GM21390 (cell line): ENCODE data around the gene TMEM178B.

Experiments
- ATAC-seq: cut with Tn5 transposase; IDR thresholded peaks from one replicate; pipeline ENCODE4 v1.9.1; 2021; ENCODE audit not compliant: unreplicated experiment

Gene TMEM178B

DNA sequence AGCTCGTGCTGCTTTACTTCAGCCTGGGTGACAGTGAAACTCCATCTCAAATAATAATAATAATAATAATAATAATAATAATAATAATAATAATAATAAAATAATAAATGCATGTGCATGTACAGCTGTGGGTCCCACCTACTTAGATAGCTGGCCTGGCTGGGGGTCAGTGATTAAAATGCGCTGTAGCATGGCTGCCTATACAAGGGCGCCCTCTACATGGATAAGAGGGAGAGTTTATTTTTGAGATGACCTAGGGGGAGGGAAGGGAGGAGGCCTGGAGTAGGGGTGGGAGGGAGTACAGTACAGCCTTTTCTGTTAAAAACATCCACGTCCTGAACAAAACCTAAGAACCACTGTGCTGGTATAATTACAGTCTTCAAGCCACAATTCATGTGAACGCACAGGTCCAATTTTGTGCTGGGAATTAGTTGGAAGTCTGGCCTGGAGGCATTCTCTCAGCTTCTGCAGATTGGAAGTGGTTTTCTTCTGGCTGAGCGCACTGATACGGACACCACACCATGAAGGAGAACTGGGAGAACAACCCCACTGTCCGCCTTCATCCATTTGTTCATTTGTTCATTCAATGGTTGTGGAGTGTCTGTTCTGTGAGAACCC lies 146.5 kb downstream of the TMEM178B start:
- no peak for ATAC-seq

DNA sequence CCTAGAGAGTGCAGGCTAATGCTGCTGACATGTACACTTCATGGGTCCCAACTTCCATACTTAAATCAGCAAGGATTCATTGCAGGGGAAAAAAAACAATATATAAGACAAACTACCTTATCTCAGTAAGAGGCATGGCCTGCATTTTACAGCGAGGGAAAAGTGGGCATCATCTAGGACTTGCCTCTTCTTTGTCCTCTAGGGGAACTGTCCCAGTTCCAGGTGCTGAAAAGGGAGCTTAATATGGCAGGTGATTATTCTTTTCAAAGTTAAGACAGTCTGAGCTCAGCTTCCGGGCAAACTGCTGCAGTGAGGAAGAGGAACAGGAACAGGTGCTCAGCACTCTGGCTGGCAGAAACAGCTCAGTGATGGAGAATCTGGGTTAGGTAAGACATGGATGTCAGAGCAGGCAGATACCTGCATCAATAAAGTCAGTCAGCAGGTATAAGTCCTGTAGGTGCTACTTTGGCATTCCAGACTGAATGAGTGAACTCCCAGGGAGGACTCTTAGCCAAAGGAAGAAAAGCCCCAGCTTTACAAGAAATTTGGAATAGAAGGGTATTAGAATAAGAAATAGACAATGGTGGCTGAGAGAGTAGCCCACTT lies 147.2 kb downstream of the TMEM178B start:
- ATAC-seq, result no peak

DNA sequence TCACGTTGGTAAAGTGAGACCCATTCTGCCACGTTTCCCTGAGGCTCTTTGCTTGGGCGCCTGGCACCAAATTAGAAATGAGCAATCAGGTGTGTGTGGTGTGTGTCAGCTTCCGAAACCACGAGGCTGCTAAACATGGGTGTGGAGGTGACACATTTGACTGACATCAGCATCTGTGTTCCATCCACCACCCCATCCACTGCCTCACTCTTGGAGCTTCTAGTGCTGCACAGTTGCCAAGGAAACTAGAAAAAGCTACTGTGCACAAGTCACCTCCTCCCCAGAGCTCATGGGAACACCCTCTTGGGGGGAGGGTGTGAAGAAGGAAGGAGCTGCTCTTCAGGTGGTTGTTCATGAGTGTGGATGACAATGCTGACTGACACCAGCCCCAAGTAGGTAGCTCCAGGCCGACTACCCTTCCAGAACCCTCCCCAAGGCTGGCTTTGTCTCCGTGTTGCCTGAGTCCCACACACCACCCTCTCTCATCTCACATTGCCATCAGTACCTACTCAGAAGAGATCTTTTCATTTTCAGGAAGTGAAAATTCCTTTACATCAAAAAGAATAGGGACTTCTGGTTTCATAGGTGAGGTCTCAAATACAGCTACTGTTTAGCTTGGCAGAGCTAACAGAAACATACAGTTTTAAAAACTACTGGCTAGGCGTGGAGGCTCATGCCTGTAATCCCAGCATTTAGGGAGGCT lies 152.2 kb downstream of the TMEM178B start:
- ATAC-seq, result no peak

DNA sequence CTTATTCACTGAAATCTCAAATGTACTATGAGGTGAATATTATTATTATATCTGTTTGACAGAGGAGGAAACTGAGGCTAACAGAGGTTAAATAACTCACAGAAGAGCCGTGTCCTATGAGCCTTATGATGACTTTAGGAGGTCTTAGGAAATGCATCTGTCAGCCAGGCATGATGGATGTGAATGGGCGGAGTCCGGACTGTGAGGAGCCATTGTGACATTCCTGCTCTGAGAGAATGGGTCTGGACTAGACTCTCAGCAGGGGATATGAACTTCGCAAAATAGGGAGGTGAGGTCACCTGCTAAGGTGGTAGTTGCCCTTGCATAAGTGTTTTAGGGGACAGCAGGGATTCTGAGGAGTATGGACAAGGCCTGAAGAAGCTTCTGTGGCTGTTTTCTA lies 153.6 kb downstream of the TMEM178B start:
- no peak for ATAC-seq

DNA sequence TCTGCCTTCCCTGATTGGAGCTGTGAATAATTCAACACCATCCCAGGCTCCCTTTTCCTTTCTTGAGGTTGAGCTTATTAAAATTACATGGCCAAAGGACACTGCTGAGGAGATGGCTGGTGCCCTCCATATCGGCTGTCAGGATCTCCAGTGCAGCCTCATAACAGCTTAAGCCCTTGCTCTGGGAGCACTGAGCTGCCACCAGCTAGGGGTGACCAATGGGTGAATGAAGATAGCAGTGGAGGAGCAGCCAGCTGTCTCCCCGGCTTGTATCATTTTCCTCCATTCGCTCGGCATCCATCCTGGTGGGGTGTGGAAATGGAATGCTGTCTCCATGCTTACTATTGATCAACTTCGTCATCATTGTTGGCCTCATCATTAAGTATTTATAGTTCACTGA lies 154.6 kb downstream of the TMEM178B start:
- no peak for ATAC-seq

DNA sequence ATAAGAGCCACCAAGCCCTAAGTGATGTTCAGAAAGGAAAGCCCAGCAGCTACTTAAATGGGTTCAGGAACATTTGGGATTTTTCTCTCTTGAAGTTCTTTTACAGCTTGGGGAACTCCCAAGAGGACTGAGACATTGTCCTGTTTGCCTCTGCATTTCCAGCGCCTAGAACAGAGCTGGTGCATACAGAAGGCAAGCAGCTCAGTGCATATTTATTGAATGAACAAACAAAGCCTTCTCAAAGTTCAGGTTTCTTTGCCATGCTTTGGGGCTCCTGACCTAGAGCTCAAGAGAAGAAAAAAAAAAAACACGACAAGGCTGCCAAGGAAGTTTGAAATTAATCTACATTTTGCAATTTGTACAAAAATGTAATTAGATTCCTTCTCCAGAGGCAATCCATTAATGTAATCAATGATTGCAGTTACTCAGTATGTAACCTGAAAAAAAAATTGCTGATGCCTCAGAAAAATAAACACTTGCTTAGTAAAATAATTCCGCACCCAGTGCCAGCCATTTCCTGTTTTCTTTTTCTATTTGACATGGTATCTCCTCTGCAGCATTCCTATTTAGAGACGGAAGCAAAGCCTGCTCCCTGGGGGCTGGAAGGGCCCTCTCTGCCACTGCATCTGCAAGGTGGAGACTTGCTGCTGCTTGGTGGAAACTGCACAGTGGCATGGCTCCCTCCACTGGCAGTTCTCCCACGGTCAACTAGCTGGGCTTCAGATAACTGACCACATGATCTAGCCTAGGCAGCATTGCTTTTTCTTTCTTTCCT lies 157.3 kb downstream of the TMEM178B start:
- no peak for ATAC-seq

DNA sequence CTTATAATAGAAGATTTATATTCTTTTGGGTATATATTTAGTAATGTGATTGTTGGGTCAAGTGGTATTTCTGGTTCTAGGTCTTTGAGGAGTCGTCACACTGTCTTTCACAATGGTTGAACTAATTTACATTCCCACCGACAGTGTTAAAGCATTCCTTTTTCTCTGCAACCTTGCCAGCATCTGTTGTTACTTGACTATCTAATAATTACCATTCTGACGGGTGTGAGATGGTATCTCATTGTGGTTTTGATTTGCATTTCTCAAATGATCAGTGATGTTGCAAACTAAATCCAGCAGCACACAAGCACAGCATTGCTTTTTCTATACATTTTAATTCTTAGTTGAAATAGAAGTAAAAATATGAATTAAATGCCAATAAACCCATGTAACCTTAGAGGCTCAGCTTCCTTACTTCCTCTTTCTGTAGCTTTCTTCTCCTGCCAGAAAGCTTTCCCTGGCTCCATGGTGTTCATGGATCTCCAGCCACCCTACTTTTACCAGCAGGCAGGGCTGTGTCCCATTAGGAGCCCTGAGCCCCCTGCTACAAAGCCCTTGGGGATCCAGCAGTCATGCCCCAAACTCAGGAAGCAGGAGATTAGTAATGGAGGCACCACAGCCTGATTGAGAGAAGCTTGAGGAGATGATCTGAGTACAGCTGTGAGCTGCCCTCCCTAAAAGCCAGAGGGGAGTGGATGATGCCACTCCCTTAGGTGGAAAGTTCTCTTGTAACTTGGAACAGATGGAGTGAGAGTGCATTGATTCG lies 158.6 kb downstream of the TMEM178B start:
- ATAC-seq, result no peak

DNA sequence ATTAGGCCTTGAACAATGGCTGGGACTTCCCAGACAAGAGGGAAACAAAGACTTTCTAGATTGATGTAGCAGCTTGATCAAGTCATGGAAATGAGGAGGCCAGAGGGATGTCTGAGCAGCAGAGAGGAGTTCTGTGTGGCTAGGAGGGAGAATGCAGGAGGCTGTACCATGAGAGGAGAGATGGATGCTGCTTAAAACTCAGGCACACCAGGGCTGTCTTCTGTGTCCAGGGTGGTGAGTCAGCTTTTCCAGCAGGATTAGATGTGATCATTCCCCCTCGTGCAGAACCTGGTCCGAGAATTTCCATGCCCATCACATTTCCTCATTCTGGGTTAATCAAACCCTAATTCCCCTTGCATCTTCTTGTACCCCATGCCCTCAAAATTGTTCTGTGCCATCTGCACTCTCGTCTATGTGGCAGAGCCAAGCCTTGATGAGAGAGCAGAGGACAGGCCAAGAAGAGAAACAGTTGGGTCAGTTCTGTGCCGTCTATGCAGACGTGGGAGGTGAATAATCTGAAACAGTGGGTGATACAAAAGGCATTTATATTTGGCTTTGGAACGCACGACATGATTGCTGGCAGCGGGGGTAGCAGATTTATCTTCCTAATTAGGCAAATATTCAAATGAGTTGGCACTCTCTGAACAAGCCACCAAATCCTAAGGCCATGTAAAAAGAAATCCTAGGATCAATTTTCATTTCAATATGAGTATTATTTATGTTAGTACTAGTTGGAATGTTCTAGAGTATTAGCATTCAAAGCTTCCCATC lies 160.7 kb downstream of the TMEM178B start:
- ATAC-seq, result no peak

DNA sequence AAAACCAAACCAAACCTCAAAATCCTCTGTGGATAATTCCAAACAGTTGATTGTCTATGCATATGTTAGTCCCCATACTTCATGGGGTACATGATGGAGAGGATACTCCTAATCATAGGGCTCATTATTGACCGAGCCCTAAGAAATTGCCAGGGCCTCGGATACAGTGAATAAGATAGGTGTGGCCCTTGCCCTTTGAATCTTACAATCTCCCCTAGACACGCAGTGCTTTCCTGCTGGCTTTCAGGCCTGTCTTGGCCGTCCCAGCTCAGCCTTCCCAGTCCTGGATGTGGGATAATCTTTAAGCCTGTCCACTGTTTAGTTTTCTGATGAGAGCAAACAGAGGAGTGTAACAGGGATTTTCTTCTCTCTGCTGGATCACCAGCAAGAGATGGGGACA lies 161.8 kb downstream of the TMEM178B start:
- ATAC-seq, result no peak

DNA sequence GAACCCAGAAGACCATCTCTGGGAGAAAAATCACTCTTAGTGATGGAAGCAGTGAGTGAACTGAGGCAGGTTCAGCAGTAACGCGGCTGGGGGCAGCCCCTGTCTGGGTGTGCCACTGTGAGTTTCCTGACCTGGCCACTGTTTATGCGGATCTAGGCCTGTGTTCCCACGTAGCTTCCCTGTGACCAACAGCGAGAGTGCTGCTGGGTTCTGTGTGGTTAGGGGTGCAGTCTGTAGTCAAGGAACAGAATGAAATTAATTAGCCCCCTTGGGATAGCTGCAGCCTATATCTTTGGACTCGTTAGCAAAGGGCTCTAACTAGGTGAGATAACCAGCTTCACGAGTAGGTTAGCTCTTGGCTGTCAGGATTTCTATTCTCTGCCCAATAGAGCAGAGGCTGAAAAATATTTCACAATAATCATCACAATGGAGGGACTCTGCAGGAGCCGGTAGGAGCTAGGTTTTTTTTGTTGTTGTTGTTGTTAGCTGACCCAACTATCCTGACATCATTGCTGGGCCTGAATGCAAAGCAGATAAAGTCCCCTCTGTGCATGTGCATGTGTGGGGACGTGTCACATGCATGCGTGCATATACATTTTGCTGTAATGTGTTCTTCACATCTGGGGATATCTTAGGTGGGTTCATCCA lies 164.9 kb downstream of the TMEM178B start:
- ATAC-seq, result no peak

DNA sequence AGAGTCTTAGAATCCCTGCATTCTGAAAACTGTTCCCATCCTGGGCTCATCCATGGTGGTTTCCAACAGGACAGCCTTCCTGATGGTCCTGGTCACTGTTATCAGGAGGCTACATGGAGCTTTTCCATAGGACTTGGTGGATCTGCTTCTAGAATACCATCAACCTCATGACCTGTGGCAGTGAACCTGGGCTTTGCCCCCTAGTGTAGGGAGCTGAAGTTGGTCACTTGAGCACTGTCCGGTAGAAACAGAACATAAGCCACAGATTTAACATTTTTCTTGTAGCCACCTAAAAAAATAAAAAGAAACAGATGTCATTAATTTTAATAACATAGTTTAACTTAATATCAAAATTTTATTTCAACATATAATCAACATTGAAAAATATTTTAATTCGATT lies 165.8 kb downstream of the TMEM178B start:
- ATAC-seq, result no peak

DNA sequence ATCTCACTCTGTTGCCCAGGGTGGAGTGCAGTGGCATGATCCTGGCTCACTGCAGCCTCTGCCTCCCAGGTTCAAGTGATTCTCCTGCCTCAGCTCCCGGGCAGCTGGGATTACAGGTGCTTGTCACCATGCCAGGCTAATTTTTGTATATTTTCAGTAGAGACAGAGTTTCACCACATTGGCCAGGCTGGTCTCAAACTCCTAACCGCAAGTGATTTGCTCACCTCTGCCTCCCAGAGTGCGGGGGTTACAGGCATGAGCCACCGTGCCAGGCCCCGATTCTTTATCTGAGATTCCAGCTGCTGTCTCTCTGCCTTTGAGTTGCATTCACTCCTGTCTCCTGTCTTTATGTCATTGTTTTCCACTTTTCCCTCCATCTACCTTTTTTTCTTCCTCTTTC lies 168.7 kb downstream of the TMEM178B start:
- ATAC-seq, result no peak

DNA sequence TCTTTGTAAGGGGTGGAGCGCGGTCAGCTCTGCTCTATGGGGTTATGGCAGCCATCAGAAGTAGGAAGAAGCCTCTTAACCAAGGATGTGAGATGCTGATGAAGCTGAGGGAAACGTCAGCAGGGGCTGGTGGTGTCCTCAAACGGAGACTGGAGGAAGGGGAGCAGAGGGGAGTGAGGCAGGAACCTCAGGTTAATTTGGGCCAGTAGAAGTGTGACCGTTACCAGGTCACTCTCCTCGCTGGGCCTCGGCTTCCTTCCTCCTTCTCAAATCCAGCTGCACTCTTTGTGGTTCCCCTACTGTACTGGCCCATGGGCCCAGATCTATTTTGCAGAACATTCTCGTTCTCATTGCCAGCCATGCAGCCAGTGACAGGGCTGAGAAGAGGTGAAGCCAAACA lies 169.5 kb downstream of the TMEM178B start:
- no peak for ATAC-seq

DNA sequence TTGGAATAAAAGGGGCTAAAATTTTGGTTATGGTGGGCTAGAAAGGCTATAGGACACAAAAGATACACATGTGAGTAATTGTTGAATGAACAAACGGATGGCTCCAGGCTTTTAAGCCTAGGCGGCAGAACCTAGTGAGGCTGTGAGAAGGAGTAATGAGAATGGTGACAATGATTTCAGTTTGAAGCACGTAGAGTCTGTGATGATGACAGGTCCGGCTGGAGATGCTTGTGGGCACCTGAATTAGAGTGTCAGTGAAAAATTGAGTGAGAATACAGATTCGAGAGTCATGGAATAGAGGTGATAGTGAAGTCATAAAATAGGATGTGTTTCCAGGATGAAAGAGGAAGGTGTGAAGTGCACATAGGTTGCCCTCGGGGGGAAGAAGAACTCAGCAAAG lies 170.6 kb downstream of the TMEM178B start:
- no peak for ATAC-seq

DNA sequence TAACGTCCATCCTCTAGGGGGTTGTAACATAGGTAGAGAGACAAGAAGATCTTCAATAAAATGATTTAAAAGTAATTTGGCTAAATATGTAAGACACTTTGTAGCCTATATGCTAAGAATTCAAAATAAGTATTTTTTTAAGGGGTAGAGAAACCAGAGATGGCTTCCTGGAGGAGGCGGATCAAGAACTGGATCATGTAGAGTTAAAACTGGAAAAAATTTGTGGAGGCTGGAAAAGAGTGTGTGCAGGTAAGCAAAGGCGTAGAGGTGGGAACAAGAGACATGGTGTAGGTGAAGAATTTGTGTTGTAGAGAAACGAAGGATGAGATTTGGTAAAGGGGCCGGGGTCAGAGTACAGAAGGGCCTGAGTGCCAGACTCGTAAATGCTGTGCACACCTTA lies 172.6 kb downstream of the TMEM178B start:
- no peak for ATAC-seq

DNA sequence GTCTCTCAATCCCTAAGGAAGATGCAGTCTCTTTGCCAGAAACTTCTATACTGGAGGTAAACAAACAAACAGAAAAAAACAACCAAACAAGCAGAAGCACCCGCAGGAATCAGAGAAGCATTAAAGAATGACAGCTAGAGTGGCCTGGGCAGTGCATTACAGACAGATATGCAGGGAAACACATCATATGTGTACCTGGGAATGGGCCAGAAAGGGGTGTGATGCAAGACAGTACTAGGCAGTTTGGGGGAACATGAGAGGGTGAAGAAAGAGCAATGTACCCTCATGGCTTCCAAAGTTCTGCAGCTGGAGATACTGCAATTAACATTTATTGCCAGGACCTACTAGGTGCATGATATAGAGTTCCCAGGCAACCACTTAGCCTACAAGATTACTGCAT lies 177.3 kb downstream of the TMEM178B start:
- ATAC-seq, result no peak

DNA sequence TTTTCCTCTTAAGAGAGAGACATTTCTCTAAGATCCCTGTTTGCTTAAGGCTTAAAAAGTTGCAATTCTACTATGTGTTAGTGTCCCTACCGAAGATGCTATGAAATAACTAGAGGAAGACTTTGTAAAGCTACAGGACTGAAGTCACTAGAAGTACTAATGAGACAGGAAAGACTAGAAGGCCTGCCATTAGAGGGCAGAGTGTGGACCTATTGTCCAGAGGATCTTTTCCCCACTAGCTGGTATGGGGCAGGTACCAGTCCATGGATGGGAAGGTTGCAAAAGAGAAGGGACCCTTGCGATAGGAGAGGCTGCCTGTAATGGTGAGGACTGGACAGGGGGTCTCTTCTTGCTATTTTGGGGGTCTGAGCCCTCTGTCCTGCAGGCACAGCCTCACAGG lies 178.1 kb downstream of the TMEM178B start:
- ATAC-seq, result no peak

DNA sequence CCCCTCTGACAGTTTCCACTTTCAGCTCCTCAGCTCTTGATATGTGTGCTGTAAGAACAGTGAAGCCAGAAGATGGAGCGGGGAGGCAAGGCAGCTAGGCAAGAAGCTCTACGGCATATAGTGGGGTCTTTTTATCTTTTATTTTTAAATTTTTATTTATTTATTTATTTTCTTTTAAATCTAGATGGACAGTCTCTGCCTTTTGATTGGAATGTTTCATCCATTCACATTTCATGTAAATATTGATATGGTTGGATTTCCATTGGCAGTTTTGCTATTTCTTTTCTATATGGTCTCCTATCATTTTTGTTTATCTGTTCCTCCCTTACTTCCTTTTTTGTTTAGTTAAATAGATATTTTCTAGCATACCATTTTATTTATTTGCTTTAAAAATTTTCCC lies 183.7 kb downstream of the TMEM178B start:
- no peak for ATAC-seq

DNA sequence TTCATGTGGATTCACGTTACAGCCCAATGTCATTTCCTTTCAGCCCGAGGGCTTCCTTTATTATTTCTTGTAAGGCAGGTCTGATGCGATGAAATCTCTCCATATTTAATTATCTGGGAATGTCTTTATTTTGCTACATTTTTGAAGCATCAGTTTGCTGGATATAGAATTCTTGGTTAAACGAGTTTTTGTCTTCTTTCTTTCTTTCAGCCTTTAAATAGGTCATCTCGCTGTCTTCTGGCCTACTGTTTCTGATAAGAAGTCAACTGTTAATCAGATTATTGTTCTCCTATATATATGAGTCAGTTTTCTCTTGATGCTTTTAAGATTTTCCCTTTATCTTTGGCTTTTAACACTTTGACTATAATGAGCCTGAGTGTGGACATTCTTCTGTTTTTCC lies 184.7 kb downstream of the TMEM178B start:
- no peak for ATAC-seq
